ENCODE results near the gene RTP2.

The RTP2 gene

DNA sequence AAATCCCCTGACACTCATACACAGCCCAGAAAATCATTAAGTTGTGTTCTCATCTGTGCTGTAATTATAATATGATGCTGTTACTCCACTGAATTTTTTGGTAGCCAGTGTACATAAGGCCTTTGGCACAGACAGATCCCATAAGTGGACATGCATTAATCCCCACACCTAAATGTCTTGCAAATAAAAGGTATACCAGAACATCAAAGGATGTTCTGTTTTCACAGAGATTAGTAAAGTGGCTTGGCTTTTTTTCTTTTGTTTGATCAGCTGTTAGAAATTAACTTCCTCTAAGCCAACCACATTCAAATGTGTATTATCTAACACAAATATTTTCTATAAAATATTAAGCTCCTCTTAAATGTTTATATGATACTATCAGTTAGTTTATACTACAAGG, 34.8 kb downstream of the RTP2 start:
- no peak for TF ChIP-seq ZNF610 (tag by site-specific recombination; IDR thresholded peaks at IDR 0.05; ENCODE audit: borderline replicate concordance)
- TF ChIP-seq TRIM28 (IDR thresholded peaks at IDR 0.05; ENCODE audit: borderline replicate concordance, low read length) = no peak
- TF ChIP-seq, protein P1, sequence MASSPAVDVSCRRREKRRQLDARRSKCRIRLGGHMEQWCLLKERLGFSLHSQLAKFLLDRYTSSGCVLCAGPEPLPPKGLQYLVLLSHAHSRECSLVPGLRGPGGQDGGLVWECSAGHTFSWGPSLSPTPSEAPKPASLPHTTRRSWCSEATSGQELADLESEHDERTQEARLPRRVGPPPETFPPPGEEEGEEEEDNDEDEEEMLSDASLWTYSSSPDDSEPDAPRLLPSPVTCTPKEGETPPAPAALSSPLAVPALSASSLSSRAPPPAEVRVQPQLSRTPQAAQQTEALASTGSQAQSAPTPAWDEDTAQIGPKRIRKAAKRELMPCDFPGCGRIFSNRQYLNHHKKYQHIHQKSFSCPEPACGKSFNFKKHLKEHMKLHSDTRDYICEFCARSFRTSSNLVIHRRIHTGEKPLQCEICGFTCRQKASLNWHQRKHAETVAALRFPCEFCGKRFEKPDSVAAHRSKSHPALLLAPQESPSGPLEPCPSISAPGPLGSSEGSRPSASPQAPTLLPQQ (tag by site-specific recombination; IDR thresholded peaks at IDR 0.05) = no peak
- TF ChIP-seq RBAK (tag by site-specific recombination; IDR thresholded peaks at IDR 0.05) = no peak
- no peak for TF ChIP-seq ZNF248 (tag by site-specific recombination; IDR thresholded peaks at IDR 0.05)
- no peak for TF ChIP-seq ZNF548 (tag by site-specific recombination; IDR thresholded peaks at IDR 0.05)
- CTCF ChIA-PET = interaction anchor here (1.1 to 1.7 kb wide), 2 partner anchors 51 to 348 kb away, joined by 4 to 6 read pairs; no protein-coding TSS in a partner anchor
- H3K9me3 ChIP-seq (ENCODE audit: control insufficient read depth, insufficient read depth, low read depth, low read length) = no peaks in the 10 kb centered on the region
- POLR2A ChIA-PET = no interaction called here
- H3K27ac ChIP-seq (ENCODE audit: extremely low read depth, low read depth, low read length) = no peak overlapping the region
- H3K4me3 ChIP-seq (ENCODE audit: low read depth, low read length) = no peak overlapping the region
- no peaks in the 10 kb centered on the region for H3K4me1 ChIP-seq (ENCODE audit: control insufficient read depth, insufficient read depth, low read length)
- no peaks in the 10 kb centered on the region for H3K36me3 ChIP-seq (ENCODE audit: control insufficient read depth in 2 of 2, insufficient read depth in 1 of 2, low read length in 2 of 2)

DNA sequence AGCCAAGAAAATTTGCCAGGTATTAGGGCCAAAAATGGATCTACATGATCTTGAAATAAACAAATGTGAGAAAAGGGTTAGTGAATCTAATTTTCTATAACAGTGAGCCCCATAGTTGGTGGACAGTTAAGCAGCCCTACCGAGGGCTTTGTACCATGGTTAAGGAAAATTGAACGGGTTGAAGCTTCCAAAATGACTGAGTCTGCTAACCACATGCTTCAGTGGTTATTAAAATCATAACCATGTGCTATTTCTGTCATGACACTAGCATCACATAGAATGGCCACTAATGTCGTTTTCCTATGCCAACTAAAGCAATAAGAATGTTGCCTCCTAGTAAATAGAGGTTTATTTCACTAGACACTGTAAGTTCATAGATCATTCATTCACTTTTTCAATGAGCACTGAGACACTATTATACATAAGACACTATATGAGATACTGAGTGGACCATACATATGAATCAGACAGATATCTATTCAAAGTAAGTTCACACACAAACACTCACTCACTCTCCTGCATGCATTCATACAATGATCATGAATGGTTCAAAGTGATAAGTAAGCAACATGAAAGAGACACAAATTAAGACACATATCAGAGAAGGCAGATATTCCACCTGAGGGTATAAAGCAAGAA, 36.5 kb downstream of the RTP2 start:
- ChIA-PET POLR2A (no interaction called here), CTCF (no interaction called here)
- no peaks in the 10 kb centered on the region for H3K4me1 ChIP-seq (ENCODE audit: control insufficient read depth, insufficient read depth, low read length)
- H3K27ac ChIP-seq (ENCODE audit: extremely low read depth, low read depth, low read length) = no peak overlapping the region
- no peaks in the 10 kb centered on the region for H3K36me3 ChIP-seq (ENCODE audit: control insufficient read depth in 2 of 2, insufficient read depth in 1 of 2, low read length in 2 of 2)
- TF ChIP-seq ZNF366 (tag by site-specific recombination; conservative IDR thresholded peaks at IDR 0.05) = no peak
- TF ChIP-seq ZNF514 (tag by site-specific recombination; IDR thresholded peaks at IDR 0.05) = no peak
- no peak for TF ChIP-seq SP3 (tag by site-specific recombination; IDR thresholded peaks at IDR 0.05)
- no peak for TF ChIP-seq ZFP3 (tag by site-specific recombination; IDR thresholded peaks at IDR 0.05; ENCODE audit: low read depth)
- TF ChIP-seq MEIS1 (CRISPR knock-in tag; IDR thresholded peaks at IDR 0.05; ENCODE audit: borderline replicate concordance) = no peak
- TF ChIP-seq ZNF544 (tag by site-specific recombination; IDR thresholded peaks at IDR 0.05) = no peak
- TF ChIP-seq ZNF292 (tag by site-specific recombination; IDR thresholded peaks at IDR 0.05; ENCODE audit: borderline replicate concordance, low read depth) = no peak
- no peak for TF ChIP-seq KLF1 (tag by site-specific recombination; IDR thresholded peaks at IDR 0.05)
- TF ChIP-seq ZNF624 (tag by site-specific recombination; IDR thresholded peaks at IDR 0.05) = no peak
- no peak for TF ChIP-seq ZNF426 (tag by site-specific recombination; IDR thresholded peaks at IDR 0.05)
- H3K9me3 ChIP-seq (ENCODE audit: control insufficient read depth, insufficient read depth, low read depth, low read length) = no peaks in the 10 kb centered on the region
- H3K4me3 ChIP-seq (ENCODE audit: low read depth, low read length) = no peak overlapping the region

DNA sequence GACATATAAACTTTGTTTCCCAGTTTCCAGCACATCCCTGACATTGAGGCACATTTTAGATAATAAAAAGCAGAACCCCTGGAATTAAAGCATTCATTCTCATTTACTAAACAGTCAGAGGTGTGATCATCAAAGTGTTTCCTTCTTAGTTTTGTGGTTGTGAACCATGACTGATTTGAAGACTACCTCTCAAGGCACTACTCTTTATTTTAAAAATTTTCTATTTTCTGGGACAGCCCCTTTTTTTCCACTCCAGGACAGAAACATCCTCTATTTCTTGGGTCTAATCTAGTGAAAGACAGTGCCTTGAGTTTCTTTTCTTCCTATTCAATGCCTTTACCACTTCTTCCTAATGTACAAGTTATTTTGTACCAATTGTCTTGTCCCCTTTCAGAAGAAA, 37.3 kb downstream of the RTP2 start:
- POLR2A ChIA-PET = no interaction called here
- Histone ChIP-seq H3K4me3 (ENCODE audit: low read depth, low read length) (no peak overlapping the region), H3K9me3 (ENCODE audit: control insufficient read depth, insufficient read depth, low read depth, low read length) (no peaks in the 10 kb centered on the region), H3K27ac (ENCODE audit: extremely low read depth, low read depth, low read length) (no peak overlapping the region), H3K4me1 (ENCODE audit: control insufficient read depth, insufficient read depth, low read length) (no peaks in the 10 kb centered on the region), H3K36me3 (ENCODE audit: control insufficient read depth in 2 of 2, insufficient read depth in 1 of 2, low read length in 2 of 2) (no peaks in the 10 kb centered on the region)
- CTCF ChIA-PET = interaction anchor here (0.7 to 4.8 kb wide), 2 partner anchors 49 to 346 kb away, joined by 4 to 27 read pairs; no protein-coding TSS in a partner anchor
- no peak for TF ChIP-seq ZNF423 (tag by site-specific recombination; IDR thresholded peaks at IDR 0.05)
- TF ChIP-seq KLF1 (tag by site-specific recombination; IDR thresholded peaks at IDR 0.05) = no peak
- no peak for TF ChIP-seq GLI4 (tag by site-specific recombination; IDR thresholded peaks at IDR 0.05)
- no peak for TF ChIP-seq BCL11B (tag by site-specific recombination; IDR thresholded peaks at IDR 0.05; ENCODE audit: low read depth)
- TF ChIP-seq, protein P2, sequence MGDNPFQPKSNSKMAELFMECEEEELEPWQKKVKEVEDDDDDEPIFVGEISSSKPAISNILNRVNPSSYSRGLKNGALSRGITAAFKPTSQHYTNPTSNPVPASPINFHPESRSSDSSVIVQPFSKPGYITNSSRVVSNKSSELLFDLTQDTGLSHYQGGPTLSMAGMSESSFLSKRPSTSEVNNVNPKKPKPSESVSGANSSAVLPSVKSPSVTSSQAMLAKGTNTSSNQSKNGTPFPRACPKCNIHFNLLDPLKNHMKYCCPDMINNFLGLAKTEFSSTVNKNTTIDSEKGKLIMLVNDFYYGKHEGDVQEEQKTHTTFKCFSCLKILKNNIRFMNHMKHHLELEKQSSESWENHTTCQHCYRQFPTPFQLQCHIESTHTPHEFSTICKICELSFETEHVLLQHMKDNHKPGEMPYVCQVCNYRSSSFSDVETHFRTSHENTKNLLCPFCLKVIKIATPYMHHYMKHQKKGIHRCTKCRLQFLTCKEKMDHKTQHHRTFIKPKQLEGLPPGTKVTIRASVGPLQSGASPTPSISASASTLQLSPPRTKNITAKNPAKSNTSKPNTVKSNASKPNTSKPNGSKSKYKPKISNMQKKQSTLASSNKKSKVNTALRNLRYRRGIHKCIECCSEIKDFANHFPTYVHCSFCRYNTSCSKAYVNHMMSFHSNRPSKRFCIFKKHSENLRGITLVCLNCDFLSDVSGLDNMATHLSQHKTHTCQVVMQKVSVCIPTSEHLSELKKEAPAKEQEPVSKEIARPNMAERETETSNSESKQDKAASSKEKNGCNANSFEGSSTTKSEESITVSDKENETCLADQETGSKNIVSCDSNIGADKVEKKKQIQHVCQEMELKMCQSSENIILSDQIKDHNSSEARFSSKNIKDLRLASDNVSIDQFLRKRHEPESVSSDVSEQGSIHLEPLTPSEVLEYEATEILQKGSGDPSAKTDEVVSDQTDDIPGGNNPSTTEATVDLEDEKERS (tag by site-specific recombination; IDR thresholded peaks at IDR 0.05) = no peak
- TF ChIP-seq ZNF843 (tag by site-specific recombination; IDR thresholded peaks at IDR 0.05) = no peak
- no peak for TF ChIP-seq ZNF792 (tag by site-specific recombination; IDR thresholded peaks at IDR 0.05)
- TF ChIP-seq ZNF221 (tag by site-specific recombination; IDR thresholded peaks at IDR 0.05; ENCODE audit: borderline replicate concordance) = no peak
- TF ChIP-seq ZNF600 (tag by site-specific recombination; IDR thresholded peaks at IDR 0.05) = no peak
- TF ChIP-seq ZNF76 (tag by site-specific recombination; IDR thresholded peaks at IDR 0.05; ENCODE audit: borderline replicate concordance, low read depth) = no peak
- TF ChIP-seq ZNF132 (tag by site-specific recombination; IDR thresholded peaks at IDR 0.05; ENCODE audit: borderline replicate concordance) = no peak
